Measurements from ENCODE around the gene SALL3. TPM values are rescaled to one million over a fixed set of nuclear protein-coding genes. Genes with fewer than 3 reads are reported as not detected.

The SALL3 gene
- total RNA-seq, 5 donors from 2014 or later (not counting 1 experiment from before 2014, with no cell fraction given) = 0.03 to 0.09 (median 0.07) TPM; not detected in 2

DNA sequence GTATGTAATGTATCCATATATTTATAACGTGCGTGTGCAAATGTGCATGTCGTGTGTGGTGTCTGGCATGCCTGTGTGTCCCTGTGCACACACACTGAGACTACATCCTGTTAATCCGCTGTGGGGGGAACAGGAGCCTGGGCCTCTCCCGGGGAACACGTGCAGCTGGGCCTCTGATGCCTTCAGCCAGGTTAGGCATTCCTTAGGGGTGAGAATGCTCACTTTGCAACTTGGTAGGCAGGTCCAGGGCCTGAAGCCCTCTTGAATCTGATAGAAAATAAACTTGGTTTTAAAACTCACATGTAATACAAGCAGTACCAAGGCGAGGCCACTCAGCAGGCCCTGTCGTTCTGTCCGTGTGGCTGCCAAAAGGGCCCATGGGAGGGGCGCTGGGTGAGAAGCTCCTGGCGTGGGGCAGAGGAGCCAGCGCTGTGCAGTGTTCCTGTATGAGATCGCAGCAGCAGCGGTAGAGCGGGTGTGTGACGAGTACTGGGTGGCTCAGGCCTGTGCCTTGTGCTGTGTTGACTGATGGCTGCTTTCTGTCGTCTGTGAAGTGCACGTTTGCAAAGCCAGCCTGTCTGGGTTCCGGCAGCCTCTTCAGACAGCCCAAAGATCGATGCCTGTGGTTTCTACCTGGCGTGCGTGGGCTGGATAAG lies 16.2 kb downstream of the SALL3 start:
- ATAC-seq (replicated peaks in 1 of 4) = no peak
- 91% methylated on average over 21 of the region's 22 CpGs for WGBS (ENCODE audit: insufficient coverage)
- no peaks in the 10 kb centered on the region for H3K9me3 ChIP-seq

DNA sequence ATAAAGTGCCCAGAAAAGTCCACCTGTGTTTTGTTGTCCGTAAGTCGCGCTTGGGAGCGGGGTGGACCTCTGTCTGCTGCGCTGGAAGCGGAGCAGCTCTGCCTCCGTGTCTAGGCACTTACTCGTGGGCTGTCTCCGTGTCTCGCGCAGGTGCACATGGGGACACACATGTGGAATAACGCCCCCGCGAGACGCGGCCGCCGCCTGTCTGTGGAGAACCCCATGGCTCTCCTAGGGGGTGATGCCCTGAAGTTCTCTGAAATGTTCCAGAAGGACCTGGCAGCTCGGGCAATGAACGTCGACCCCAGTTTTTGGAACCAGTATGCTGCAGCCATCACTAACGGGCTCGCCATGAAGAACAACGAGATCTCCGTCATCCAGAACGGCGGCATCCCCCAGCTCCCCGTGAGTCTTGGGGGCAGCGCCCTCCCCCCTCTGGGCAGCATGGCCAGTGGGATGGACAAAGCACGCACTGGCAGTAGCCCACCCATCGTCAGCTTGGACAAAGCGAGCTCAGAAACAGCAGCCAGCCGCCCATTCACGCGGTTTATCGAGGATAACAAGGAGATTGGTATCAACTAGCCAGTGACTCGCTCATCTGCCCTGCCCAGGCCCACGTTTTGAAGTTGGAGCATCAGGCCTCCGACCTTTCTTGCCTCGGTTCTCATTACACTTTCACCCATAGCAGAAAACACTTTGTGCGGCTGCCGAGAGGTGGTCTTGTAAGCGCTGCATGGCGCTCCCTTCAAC lies 17.3 kb downstream of the SALL3 start:
- Histone ChIP-seq H3K4me1 (ENCODE audit: control insufficient read depth in 1 of 2, extremely low read depth in 1 of 2, insufficient read depth in 2 of 2, low read length in 2 of 2) (no peaks in the 10 kb centered on the region), H3K4me3 (ENCODE audit: control insufficient read depth in 1 of 2, extremely low read depth in 1 of 2, low read length in 1 of 2) (no peak overlapping the region), H3K36me3 (ENCODE audit: control insufficient read depth in 2 of 2, extremely low read depth in 1 of 2, insufficient read depth in 1 of 2, low read length in 1 of 2) (no peaks in the 10 kb centered on the region), H3K27ac (ENCODE audit: low read length) (no peak overlapping the region), H3K27me3 (replicated peaks in 1 of 2; ENCODE audit: control insufficient read depth in 2 of 2, extremely low read depth in 1 of 2, insufficient read depth in 2 of 2, low read length in 1 of 2) (peaks cover 0 to 5% of the 10 kb centered on the region in 2 experiments), H3K9me3 (no peaks in the 10 kb centered on the region)
- Mint-ChIP-seq H3K4me1 (no peaks in the 10 kb centered on the region), H3K27ac (no peak overlapping the region), H3K9me3 (no peaks in the 10 kb centered on the region), H3K36me3 (no peaks in the 10 kb centered on the region), H3K4me3 (no peak overlapping the region), H3K27me3 (peaks cover 7 to 11% of the 10 kb centered on the region in 2 donors)
- DNase-seq (no peak), ATAC-seq (replicated peaks in 1 of 4) (no peak)
- ChIA-PET POLR2A (no interaction called here), CTCF (no interaction called here)
- 89% methylated on average over 42 of the region's 44 CpGs for WGBS (ENCODE audit: insufficient coverage)

More for the DNA sequence above, 16.2 kb downstream of the SALL3 start:
- ChIA-PET POLR2A (no interaction called here), CTCF (interaction anchor here in 1 of 2 donors (0.6 kb wide), 1 partner anchor 111 kb away, joined by 3 read pairs; no protein-coding TSS in a partner anchor)
- Mint-ChIP-seq H3K27ac (no peak overlapping the region), H3K4me3 (no peak overlapping the region), H3K9me3 (no peaks in the 10 kb centered on the region), H3K4me1 (no peaks in the 10 kb centered on the region), H3K36me3 (no peaks in the 10 kb centered on the region), H3K27me3 (peaks cover 11% of the 10 kb centered on the region in 2 donors)
- Histone ChIP-seq H3K36me3 (ENCODE audit: control insufficient read depth in 2 of 2, extremely low read depth in 1 of 2, insufficient read depth in 1 of 2, low read length in 1 of 2) (no peaks in the 10 kb centered on the region), H3K27me3 (replicated peaks in 1 of 2; ENCODE audit: control insufficient read depth in 2 of 2, extremely low read depth in 1 of 2, insufficient read depth in 2 of 2, low read length in 1 of 2) (peaks cover 0 to 5% of the 10 kb centered on the region in 2 experiments), H3K4me1 (ENCODE audit: control insufficient read depth in 1 of 2, extremely low read depth in 1 of 2, insufficient read depth in 2 of 2, low read length in 2 of 2) (no peaks in the 10 kb centered on the region), H3K27ac (ENCODE audit: low read length) (no peak overlapping the region), H3K4me3 (ENCODE audit: control insufficient read depth in 1 of 2, extremely low read depth in 1 of 2, low read length in 1 of 2) (no peak overlapping the region)
- DNase-seq = no peak

DNA sequence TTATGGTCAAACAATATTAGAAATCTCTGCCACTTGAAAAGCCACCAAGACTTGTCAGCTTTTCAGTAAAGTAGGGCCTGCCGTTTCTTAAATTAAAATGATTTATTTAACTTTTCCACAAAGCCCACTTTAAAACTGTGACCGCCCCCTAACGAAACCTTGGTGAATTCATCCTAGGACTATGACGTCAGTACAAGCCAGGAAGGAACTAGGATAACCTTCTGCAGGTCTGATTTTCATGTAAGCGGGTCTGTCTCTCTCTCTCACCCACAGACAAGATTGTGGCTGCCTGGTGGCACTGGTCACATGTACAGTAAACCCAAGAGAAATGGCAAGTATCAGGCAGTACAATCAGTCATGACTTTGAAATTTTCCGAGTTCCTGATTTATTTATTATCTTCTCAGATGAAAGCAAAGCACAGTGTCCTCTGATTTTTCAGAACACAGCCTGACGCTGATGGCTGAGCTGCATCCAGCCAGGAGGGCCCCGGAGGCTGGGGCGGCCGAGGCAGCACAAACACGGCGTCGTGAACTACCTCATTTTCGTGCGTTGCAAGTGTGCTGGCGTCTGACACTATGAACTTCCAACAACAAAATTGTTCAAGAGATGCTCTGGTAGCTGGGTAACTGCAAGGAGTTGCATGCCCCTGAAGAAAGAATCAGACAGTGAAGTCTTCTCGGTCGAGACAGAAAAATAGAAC lies 18.9 kb downstream of the SALL3 start:
- peaks cover 0 to 5% of the 10 kb centered on the region in 2 experiments for H3K27me3 ChIP-seq (replicated peaks in 1 of 2; ENCODE audit: control insufficient read depth in 2 of 2, extremely low read depth in 1 of 2, insufficient read depth in 2 of 2, low read length in 1 of 2)
- ChIA-PET CTCF (no interaction called here), POLR2A (interaction anchor here in 1 of 2 donors (0.6 kb wide), 1 partner anchor 585 kb away, joined by 6 read pairs; no protein-coding TSS in a partner anchor)
- Mint-ChIP-seq H3K27me3 (peaks cover 10 to 11% of the 10 kb centered on the region in 2 donors), H3K4me3 (no peak overlapping the region), H3K4me1 (no peaks in the 10 kb centered on the region), H3K36me3 (no peaks in the 10 kb centered on the region), H3K9me3 (no peaks in the 10 kb centered on the region), H3K27ac (no peak overlapping the region)
- DNase-seq = no peak
- H3K4me3 ChIP-seq (ENCODE audit: control insufficient read depth in 1 of 2, extremely low read depth in 1 of 2, low read length in 1 of 2) = no peak overlapping the region
- no peak overlapping the region for H3K27ac ChIP-seq (ENCODE audit: low read length)
- H3K36me3 ChIP-seq (ENCODE audit: control insufficient read depth in 2 of 2, extremely low read depth in 1 of 2, insufficient read depth in 1 of 2, low read length in 1 of 2) = no peaks in the 10 kb centered on the region
- H3K9me3 ChIP-seq = no peaks in the 10 kb centered on the region
- no peak for ATAC-seq (replicated peaks in 1 of 4)
- no peaks in the 10 kb centered on the region for H3K4me1 ChIP-seq (ENCODE audit: control insufficient read depth in 1 of 2, extremely low read depth in 1 of 2, insufficient read depth in 2 of 2, low read length in 2 of 2)
- 78% methylated on average over 13 of the region's 18 CpGs for WGBS (ENCODE audit: insufficient coverage)

DNA sequence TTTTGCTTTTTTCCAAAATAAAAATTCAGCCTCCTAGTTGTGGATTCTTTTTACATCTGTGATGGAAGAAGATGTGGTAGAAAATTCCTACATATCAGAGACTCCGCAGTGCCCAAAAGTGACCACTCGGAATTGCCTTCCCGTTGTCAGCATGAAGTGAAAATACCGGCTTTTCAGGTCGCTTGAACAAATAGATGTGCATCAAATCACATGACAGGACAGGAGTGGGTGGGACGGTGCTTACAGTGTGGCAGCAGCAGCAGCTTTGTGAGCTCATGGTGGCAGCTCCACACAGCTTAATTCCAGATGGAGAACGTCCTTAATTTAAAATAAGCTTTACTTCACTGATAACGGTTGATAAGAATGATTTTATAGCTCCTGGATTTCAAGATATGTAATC lies 20.3 kb downstream of the SALL3 start:
- Histone ChIP-seq H3K4me3 (ENCODE audit: control insufficient read depth in 1 of 2, extremely low read depth in 1 of 2, low read length in 1 of 2) (no peak overlapping the region), H3K27ac (ENCODE audit: low read length) (no peak overlapping the region), H3K27me3 (replicated peaks in 1 of 2; ENCODE audit: control insufficient read depth in 2 of 2, extremely low read depth in 1 of 2, insufficient read depth in 2 of 2, low read length in 1 of 2) (peaks cover 0 to 5% of the 10 kb centered on the region in 2 experiments), H3K36me3 (ENCODE audit: control insufficient read depth in 2 of 2, extremely low read depth in 1 of 2, insufficient read depth in 1 of 2, low read length in 1 of 2) (no peaks in the 10 kb centered on the region), H3K9me3 (no peaks in the 10 kb centered on the region), H3K4me1 (ENCODE audit: control insufficient read depth in 1 of 2, extremely low read depth in 1 of 2, insufficient read depth in 2 of 2, low read length in 2 of 2) (no peaks in the 10 kb centered on the region)
- Mint-ChIP-seq H3K27me3 (peaks cover 10 to 11% of the 10 kb centered on the region in 2 donors), H3K9me3 (no peaks in the 10 kb centered on the region), H3K4me1 (no peaks in the 10 kb centered on the region), H3K36me3 (no peaks in the 10 kb centered on the region), H3K4me3 (no peak overlapping the region), H3K27ac (no peak overlapping the region)
- CTCF ChIA-PET = interaction anchor here in 1 of 2 donors (0.7 kb wide), 1 partner anchor 338 kb away, joined by 5 read pairs; no protein-coding TSS in a partner anchor
- POLR2A ChIA-PET = no interaction called here
- ATAC-seq (replicated peaks in 1 of 4) = no peak
- no peak for DNase-seq
- WGBS (ENCODE audit: insufficient coverage) = 82% methylated on average over 5 of the region's 8 CpGs

DNA sequence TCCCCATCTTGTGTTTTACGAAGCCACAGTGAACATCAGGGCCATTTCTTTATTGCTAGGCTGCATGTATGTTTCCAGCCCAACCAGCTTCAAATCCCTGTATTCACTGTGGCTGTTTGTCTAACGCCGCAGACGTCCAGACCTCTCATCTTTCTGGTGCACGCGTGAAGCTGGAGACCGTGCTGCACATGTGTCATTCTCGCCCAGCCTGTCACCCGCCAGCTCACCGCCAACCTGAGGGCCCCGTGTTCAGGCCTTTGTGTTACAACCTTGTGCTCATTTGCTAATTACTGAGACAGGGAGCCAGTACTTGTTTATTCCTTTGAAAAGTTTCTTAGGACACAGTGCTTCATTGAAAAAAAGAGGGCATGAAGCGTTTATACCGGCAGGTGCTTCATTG lies 21.4 kb downstream of the SALL3 start:
- CTCF ChIA-PET = no interaction called here
- H3K36me3 ChIP-seq (ENCODE audit: control insufficient read depth in 2 of 2, extremely low read depth in 1 of 2, insufficient read depth in 1 of 2, low read length in 1 of 2) = no peaks in the 10 kb centered on the region
- H3K27ac Mint-ChIP-seq = no peak overlapping the region
- WGBS (ENCODE audit: insufficient coverage) = 95% methylated on average over 12 of the region's 13 CpGs
- no peak overlapping the region for H3K27ac ChIP-seq (ENCODE audit: low read length)
- no peaks in the 10 kb centered on the region for H3K9me3 ChIP-seq
- ATAC-seq (replicated peaks in 1 of 4) (no peak), DNase-seq (no peak)
- POLR2A ChIA-PET = no interaction called here
- no peaks in the 10 kb centered on the region for H3K4me1 ChIP-seq (ENCODE audit: control insufficient read depth in 1 of 2, extremely low read depth in 1 of 2, insufficient read depth in 2 of 2, low read length in 2 of 2)
- peaks cover 10 to 11% of the 10 kb centered on the region in 2 donors for H3K27me3 Mint-ChIP-seq
- H3K9me3 Mint-ChIP-seq = no peaks in the 10 kb centered on the region
- H3K27me3 ChIP-seq (replicated peaks in 1 of 2; ENCODE audit: control insufficient read depth in 2 of 2, extremely low read depth in 1 of 2, insufficient read depth in 2 of 2, low read length in 1 of 2) = peaks cover 0 to 8% of the 10 kb centered on the region in 2 experiments
- no peak overlapping the region for H3K4me3 Mint-ChIP-seq
- H3K36me3 Mint-ChIP-seq = no peaks in the 10 kb centered on the region
- H3K4me1 Mint-ChIP-seq = no peaks in the 10 kb centered on the region
- no peak overlapping the region for H3K4me3 ChIP-seq (ENCODE audit: control insufficient read depth in 1 of 2, extremely low read depth in 1 of 2, low read length in 1 of 2)

DNA sequence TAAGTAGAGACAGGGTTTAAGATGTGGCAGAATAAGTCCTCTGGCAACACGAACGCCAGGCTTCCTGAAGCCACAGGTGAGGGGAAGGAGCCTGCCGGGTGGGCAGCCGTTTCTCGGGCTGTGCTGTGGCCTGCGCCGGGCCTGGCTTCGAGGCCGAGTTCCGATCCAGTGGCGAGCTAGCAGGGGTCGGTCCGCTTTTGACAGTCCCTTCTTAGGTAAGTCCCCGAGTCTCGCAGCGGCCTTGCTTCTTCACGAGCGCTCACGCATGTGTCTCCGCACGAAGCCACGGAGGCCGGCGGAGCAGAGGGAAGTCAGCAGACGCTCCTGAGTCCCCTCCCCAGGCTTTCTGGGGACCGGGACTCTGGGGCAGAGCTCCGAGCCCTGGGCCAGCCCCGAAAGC lies 26.0 kb downstream of the SALL3 start:
- CTCF ChIA-PET = interaction anchor here in 1 of 2 donors (0.7 kb wide), 1 partner anchor 106 kb away, joined by 3 read pairs; no protein-coding TSS in a partner anchor
- no peak overlapping the region for H3K4me3 Mint-ChIP-seq
- 86% methylated on average over 28 of the region's 28 CpGs for WGBS (ENCODE audit: insufficient coverage)

More for the DNA sequence above, 26.0 kb downstream of the SALL3 start:
- H3K27ac Mint-ChIP-seq = no peak overlapping the region
- H3K9me3 Mint-ChIP-seq = no peaks in the 10 kb centered on the region
- ATAC-seq (replicated peaks in 1 of 4) (no peak), DNase-seq (no peak)
- Histone ChIP-seq H3K9me3 (no peaks in the 10 kb centered on the region), H3K4me3 (ENCODE audit: control insufficient read depth in 1 of 2, extremely low read depth in 1 of 2, low read length in 1 of 2) (no peak overlapping the region), H3K4me1 (ENCODE audit: control insufficient read depth in 1 of 2, extremely low read depth in 1 of 2, insufficient read depth in 2 of 2, low read length in 2 of 2) (no peaks in the 10 kb centered on the region), H3K27ac (ENCODE audit: low read length) (no peak overlapping the region), H3K27me3 (replicated peaks in 1 of 2; ENCODE audit: control insufficient read depth in 2 of 2, extremely low read depth in 1 of 2, insufficient read depth in 2 of 2, low read length in 1 of 2) (peaks cover 0 to 30% of the 10 kb centered on the region in 2 experiments), H3K36me3 (ENCODE audit: control insufficient read depth in 2 of 2, extremely low read depth in 1 of 2, insufficient read depth in 1 of 2, low read length in 1 of 2) (no peaks in the 10 kb centered on the region)
- H3K36me3 Mint-ChIP-seq = no peaks in the 10 kb centered on the region
- H3K27me3 Mint-ChIP-seq = peaks cover 5 to 20% of the 10 kb centered on the region in 2 donors
- H3K4me1 Mint-ChIP-seq = no peaks in the 10 kb centered on the region
- POLR2A ChIA-PET = no interaction called here

All from T-cell (primary cell).